HG03571 (cell line): ENCODE results near the gene UGT3A2.

Experiments
- ATAC-seq: cut with Tn5 transposase; IDR thresholded peaks from one replicate; pipeline ENCODE4 v1.9.1; 2021; ENCODE audit not compliant: unreplicated experiment

UGT3A2 gene, protein sequence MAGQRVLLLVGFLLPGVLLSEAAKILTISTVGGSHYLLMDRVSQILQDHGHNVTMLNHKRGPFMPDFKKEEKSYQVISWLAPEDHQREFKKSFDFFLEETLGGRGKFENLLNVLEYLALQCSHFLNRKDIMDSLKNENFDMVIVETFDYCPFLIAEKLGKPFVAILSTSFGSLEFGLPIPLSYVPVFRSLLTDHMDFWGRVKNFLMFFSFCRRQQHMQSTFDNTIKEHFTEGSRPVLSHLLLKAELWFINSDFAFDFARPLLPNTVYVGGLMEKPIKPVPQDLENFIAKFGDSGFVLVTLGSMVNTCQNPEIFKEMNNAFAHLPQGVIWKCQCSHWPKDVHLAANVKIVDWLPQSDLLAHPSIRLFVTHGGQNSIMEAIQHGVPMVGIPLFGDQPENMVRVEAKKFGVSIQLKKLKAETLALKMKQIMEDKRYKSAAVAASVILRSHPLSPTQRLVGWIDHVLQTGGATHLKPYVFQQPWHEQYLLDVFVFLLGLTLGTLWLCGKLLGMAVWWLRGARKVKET

DNA sequence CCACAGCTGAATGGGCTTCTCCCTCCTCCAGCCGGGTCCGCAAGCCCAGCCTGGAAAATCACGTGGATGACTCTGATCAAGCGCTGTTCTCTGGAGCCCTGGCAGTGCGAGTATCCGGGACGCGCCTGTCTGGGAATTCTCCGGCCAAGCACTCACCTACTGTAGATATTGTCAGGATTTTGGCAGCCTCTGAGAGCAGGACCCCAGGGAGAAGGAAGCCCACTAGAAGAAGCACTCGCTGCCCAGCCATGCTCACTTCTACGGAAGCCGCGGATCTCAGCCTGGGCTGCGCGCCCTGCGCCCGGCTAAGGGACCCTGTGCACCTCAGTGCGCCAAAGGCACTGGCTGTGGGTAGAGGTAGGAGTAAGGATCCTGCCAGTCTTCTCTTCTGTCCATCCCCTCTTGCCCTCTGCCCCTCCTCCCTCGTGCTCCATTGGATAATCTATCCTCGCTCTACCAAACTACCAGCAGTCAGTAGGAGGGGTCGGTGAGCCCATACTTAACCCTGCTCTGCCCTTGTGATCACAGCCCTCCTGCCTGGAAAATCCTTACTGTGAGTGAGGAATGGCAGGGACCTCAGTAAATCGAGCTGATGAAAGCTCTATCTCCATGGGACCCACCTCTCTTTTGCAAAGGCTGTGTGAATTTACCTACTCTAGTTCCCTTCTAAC is at the start of gene UGT3A2:
UGT3A2 (minus strand) TSS at position 343 of the 671 bp plus-strand sequence; CDS start at position 250, 93 bp downstream.
- ATAC-seq: no peak

DNA sequence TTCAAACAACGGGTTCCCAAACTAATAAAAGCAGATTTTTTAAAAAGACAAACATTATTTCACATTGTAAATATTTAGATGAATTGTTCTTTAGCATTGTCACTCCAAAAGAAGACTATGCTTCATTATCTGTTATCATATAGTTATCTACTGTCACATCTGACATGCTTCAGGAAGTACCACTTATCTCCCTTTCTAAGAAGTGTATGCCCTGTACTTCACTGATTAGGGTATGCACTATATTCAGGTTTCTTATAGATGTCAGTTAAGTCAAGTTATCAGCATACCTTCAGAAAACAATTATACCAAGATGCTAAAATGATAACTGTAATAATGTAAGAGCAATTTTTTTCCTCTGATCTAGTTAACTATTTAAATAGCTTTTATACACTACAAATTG is 44.6 kb upstream of the UGT3A2 start:
- no peak for ATAC-seq

DNA sequence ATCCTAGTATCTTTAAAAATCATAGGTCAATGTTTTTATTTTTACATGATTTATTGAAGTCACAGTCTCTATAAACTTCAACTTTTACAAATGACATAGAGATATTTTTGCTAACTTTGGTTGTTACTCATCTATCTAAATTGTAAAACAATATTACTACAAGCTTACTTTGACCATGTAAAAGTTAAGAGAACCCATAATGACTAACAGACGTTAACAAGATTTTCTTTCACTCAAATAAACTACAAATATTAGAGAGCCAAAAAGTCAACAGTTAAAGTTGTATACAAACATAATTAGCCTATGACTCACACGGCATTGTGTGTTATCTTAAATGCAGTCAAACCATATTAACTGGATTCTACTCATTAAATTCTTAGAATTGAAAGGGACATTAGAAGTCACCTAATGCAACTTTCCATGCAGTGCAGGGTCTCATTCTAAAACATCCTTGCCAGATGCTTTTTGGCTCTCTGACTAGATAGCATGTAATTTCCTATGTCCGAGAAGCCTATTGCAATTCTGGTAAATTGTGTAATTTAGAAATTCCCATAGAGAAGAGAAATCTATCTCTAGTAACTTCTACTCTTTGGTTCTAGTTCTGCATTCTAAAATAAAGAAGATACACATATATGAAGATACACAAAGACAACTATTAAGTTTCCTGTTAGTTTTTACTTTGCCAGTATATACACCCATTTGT is 42.2 kb upstream of the UGT3A2 start:
- ATAC-seq: no peak

DNA sequence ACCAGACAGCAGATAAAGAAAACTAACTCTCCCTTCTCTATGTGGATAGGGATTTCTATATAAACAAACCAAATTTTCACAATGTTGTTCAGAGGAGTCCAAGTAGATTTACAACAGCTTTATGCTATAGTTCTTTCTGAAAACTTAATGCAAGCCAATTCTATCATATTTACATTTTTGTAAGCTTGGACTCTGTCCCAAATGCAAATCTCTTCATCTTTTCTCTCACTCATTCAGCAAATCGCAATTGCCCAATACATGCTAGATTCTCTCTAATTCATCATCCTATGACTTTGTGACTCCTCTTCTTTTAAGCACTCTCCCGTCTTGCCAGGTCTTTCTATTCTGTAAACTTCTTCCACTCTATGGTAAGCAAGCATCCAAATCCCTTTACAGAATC is 39.1 kb upstream of the UGT3A2 start:
- ATAC-seq: no peak

DNA sequence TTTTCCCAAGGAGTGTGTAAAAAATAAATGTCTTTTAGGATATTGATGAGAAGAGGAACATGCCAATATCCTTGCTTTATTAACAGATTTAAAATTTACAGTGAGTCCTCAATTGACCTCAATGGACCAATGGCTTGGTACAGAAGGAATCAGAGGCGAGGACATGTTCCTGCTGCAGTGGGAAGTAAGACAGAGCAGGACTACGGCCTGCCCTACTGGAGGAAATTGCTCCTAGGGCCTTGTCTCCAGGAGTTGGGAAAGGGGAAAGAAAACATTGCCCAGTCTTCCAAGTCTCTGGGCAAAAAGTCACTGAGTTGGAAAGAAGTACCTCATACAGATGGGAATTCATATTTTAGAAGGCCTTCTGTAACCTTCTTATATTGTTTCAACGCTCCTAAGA is 33.1 kb upstream of the UGT3A2 start:
- no peak for ATAC-seq

DNA sequence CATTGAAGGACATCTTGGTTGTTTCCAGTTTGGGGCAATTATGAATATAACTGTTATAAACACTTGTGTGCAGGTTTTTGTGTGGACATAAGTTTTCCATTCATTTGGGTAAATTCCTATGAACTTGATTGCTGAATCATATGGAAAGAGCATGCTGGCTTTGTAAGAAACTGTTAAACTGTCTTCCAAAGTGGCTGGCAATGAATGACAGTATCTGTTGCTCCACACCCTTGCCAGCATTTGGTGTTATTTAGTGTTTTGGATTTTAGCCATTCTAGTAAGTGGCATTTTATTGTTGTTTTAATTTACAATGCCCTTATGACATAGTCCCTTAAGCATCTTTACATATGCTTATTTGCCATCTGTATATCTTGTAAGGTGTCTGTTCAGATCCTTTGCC is 29.8 kb upstream of the UGT3A2 start:
- no peak for ATAC-seq

DNA sequence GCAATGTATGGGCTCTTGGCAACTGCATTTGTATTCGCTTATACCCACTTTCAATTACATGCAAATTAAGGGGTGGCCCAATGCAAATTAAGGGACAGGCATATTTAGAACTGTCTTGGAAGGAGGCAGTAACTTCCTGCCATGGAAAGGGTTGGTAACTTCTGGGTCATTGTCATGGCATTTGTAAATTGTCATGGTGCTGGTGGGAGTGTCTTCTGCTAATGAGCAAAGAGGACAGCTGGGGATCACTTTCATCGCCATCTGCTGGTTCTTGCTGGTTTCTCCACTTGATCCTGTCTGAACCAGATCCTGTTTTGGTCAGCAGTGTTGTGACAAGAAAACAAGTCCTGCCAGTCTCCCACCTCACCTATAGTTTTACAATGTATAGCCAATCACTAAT is 23.3 kb upstream of the UGT3A2 start:
- ATAC-seq: no peak

DNA sequence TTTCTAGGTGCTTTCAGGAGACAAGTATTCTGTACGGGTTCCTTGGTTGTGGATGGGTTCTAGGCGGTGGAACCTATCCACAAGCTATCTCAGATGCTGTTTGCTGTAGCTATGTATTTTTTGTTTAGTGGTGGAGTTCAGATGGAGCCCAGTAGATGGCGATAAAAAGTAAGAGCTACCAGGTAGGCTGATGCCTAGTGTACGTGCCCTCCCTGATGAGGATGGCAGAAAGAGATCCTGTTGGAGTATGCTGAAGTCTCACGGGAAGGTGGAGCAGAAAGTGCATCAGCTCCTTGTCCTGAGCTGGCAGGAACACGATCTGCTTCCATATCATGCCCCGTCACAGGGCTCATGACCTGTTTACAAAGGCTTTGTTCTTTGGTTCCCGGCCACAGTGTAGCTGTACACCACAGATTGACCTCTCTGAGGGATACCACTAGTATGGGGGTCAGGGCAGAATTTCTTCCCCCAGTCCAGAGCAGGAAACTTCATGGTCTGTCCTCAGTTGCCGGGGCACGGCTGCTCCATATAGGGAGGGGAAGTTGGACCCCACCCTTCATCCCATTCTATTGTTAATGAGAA is 12.6 kb upstream of the UGT3A2 start:
- peak; percentile 96 for ATAC-seq

DNA sequence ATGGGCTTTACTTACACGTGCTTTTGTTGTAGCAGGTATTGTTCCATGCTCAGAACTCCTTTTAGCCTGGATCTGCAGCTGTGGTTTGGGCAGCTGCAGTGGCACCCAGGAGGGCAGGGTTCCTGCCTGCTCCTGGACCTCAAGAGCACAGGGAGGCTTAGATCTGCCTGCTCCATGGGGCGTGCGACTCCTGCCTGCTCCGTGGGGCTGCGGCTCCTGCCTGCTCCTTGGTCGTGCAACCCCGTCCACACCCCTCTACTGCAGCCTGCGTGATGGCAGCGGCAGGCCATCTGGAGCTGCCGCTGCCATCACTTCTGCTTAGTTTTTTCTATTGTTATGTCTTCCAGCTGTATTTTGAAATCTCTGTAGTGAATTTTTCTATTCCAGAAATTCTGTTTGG is 11.7 kb upstream of the UGT3A2 start:
- no peak for ATAC-seq

DNA sequence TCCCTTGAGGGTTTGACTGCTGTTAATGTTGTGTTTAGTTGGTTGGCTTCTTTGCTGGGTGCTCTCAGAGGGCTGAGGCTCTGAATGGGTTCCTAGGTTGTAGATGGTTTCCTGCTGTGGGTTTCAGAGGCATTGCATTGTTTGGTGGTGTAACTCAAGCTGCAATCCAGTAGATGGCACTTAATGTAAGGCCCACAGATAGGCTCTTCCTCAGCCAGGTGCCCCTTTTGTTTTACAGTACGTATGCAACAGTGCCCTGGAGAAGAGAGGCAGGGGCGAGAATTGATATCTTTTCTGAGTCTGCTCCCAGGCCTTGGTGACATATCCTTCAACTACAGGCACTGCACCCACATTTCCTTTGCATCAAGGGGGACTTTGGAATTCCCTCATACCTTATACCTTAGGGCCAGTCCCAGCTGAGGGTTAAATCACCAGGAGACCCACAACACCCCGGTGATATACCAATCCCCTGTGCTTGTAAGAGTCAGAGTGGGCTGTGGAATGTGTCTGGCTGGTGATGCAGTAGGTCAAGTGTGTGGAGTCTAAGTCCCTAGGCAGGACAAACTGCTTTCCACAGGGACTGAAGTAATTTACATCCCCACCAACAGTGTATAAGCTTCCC is 7.0 kb upstream of the UGT3A2 start:
- ATAC-seq: peak; percentile 66

DNA sequence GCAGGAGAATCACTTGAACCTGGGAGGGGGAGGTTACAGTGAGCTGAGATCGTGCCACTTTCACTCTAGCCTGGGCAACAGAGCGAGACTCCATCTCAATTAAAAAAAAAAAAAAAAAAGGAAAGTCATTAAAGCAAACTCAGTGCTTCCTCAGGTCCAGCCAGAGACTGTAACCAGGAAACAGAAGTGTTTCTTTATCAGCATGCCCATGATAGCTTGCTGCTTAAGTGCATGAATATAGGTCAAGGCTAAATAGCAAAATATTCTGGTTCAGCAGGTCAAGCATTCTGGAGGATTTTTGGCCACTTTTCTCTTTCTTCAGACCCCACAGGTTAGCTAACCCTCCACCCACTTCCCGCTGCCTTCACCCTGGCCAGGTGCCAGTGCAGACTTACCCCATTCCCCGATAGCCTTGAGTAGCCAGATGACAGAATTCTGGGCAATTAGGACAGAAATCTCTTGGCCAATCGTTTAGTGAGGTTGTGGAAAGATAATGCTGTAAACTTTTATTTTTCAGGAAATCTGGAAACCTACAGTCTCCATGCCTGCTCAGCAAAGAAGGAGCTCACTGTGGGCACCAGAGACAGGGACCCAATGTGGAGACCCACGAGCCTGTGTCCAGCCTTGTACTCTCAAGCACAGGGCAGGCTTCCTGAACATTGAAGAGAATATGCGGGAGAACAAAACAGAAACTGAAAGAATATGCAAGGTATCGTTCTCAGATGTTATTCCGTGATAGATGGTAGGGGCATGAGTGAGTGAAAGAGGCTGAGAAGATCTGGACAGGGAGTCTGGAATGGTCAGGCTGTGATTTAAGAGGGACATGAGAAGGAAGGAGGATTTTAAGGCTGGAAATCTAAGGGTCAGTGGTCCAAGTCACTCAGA is 4.2 kb upstream of the UGT3A2 start:
- ATAC-seq: no peak

DNA sequence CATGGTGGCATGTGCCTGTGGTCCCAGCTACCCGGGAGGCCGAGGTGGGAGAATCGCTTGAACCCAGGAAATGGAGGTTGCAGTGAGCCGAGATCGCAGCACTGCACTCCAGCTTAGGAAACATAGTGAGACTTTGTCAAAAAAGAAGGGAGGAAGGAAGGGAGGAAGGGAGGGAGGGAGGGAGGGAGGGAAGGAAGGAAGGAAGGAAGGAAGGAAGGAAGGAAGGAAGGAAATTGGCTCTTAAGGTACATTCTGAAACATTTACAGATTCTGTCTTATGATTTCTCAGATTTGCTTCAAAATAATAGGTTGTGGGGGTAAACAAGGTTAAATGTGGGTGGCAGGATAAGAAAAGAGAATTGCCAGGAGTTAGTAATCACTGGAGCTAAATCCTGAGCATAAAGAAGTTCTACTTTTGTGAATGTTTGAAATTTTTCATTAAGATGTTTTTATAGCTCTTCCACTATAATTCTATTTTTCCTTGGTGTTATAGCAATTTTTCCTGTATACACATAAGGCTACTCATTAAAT is 2.1 kb upstream of the UGT3A2 start:
- no peak for ATAC-seq

DNA sequence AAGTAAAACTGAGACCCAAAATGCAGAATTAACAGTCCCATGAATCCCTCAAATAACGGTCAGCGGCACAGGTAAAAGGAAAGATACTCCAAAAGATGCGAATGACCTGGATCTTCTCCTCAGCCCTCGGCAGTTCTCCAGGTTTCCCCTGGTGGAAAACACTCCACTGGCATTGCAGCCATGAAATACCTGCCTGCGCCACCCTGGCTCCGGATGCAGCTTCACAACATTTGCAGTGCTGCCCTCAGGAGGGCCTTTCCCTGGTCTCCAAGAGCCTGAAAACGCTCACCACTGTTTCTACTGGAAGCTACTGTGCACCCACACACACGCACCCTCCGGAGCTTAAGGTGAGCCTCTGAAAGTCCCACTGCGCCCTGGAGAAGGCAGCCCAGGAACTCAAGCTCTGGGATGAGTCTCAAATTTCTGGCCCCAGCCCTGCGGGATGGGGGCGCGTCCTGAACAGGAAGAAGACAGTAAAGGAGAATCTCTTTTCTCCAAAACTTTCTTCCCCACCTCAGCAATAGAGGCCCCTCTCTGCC is 612 bp downstream of the UGT3A2 start:
- no peak for ATAC-seq

DNA sequence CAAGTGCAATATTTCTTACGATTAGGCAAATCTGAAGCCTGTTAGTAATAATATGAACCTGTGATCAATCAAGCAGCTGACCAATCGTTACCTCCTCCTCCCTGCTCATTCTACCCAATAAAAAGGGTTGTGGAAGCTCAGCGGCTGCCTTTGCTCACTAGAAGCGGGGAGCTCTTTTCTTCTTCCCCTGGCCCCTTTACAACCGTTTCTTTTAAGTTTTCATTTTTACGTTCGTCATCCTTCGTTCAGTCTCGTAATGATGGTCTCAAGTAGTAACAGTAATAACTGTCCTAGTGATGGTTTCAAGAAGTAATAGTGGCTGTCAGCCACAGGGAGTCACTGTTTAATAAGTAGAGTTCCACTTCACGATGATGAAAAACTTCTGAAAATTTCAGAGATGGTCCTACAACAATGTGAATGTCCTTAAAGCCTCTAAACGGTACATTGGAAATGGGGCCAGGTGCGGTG is 6.2 kb downstream of the UGT3A2 start:
- ATAC-seq: no peak

DNA sequence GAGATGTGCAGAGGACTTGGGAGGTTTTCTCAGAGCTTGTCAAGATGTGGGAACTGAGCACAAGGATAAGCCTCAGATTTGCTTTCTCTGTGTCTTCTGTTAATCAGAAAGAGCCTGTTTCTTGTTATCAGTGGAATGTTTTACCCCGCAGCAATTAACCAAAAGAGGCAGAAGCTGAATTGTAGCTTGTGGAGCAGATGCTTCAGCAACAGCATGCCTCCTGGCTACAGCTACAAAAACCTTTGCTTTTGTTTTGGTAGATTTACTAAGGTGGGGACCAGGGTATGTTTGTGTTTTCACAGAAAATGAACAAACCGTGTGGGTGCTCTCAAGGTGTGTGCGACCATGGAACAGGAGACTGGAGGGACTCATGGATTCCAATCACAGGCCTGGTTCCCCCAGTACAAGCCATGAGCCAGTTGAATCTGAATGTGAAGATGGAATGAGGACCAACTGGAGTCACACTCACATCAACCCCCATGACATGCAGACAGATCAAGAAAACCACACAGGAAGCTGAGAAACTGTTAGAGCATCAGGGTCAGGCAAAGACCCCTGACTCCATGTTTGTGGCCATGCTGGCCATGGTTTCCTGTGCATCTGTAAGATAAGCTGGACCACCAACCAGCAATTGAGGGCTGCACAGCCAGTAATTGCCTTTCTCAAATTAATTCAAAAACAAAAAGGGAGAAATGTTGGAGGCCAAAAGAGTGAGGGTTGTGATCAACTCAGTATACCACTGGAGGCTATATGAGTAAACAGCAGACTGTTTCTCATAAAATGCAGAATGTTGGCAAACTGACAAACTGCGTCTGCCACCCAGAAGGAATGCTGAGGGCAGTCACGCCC is 6.9 kb downstream of the UGT3A2 start:
- no peak for ATAC-seq

DNA sequence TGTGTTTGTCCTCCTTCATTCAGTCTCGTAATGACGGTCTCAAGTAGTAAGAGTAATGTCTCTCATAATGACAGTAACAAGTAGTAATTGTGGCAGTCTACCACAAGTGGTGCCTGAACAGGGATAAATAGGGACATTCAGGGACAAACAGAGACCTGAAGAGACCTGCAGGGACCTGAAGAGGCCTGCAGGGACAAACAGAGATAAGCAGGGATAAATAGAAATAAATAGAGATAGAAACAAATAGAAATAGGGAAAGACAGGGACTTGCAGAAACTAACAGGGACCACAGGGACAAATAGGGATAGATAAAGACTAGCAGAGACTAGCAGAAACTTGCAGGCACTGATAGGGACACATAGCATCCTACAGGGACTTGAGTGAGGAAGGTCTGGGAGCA is 7.9 kb downstream of the UGT3A2 start:
- no peak for ATAC-seq

DNA sequence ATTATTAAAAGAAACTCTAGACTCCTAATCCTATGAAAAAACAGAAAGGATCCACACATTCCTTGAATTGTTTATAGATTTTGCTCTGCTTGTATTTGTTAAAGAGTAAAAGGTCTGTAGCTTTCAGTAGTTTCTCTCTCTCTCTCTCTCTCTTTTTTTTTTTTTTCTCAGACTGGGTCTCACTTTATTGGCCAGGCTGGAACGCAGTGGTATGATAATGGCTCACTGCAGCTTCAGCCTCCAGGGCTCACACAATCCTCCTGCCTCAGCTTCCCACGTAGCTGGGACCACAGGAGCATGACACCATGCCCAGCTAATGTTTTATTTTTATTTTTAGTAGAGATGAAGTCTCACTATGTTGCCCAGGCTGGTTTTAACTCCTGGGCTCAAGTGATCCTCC is 9.3 kb downstream of the UGT3A2 start:
- ATAC-seq: no peak

DNA sequence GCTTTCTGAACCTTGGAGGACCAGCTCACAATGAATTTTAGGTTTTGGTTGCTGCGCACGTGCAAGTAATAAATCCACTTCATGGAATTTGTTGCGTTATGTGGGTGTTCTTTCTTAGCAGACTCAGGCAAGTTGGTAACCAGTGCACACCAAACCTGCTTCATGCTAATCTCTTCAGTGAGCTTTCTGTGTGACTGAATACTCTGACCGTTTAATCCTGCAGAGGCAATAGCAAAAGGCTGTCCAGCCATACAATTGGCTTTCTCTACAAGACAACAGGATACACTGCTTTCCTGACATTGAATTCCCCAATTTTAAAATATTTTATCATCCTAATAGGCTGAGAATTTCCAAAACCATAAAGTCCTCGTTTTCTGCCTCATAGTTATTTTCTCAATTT is 10.3 kb downstream of the UGT3A2 start:
- no peak for ATAC-seq
